Measurements from ENCODE around the gene SLC39A9.

DNA sequence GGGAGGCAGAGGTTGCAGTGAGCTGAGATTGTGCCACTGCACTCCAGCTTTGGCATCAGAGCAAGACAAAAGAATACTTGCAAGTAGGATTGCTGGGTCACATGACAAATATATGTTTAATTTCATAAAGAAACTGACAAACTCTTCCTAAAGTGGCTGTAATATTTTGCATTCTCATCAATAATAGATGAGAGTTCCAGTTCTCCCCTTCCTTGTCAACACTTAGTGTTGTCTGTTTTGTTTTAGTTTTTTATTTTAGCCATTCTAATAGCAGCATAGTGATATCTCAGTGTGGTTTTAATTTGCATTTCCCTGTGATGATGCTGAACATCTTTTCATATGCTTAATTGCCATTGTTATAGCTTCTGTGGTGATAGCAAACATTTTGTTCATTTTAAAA is 31.2 kb downstream of the SLC39A9 start:
- TF ChIP-seq, protein P1, sequence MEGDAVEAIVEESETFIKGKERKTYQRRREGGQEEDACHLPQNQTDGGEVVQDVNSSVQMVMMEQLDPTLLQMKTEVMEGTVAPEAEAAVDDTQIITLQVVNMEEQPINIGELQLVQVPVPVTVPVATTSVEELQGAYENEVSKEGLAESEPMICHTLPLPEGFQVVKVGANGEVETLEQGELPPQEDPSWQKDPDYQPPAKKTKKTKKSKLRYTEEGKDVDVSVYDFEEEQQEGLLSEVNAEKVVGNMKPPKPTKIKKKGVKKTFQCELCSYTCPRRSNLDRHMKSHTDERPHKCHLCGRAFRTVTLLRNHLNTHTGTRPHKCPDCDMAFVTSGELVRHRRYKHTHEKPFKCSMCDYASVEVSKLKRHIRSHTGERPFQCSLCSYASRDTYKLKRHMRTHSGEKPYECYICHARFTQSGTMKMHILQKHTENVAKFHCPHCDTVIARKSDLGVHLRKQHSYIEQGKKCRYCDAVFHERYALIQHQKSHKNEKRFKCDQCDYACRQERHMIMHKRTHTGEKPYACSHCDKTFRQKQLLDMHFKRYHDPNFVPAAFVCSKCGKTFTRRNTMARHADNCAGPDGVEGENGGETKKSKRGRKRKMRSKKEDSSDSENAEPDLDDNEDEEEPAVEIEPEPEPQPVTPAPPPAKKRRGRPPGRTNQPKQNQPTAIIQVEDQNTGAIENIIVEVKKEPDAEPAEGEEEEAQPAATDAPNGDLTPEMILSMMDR (IDR thresholded peaks at IDR 0.05), result no peak
- no peak for TF ChIP-seq EZH2 (IDR thresholded peaks at IDR 0.05; ENCODE audit: borderline replicate concordance, insufficient read depth, low read depth, low read length, poor library complexity, severe bottlenecking)

Measured in B cell (primary cell).